Peyer's patch (tissue), 4 donors: ENCODE data around the gene STK36.

Experiments
- POLR2A ChIP-seq, 2 donors: fragments of 450-650 bp; IDR thresholded peaks; one replicate each; pipeline ENCODE4 v1.5.1; 2017; ENCODE audit warnings: antibody characterized with exemption in 2 of 2, mild to moderate bottlenecking in 2 of 2, moderate library complexity in 2 of 2
- TF ChIP-seq, protein P1 (sequence below), 6 experiments: fragments of 450-650 bp in 4 of 6; fragments of 200-600 bp in 2 of 6; sonication (generic) in 1 of 6; IDR thresholded peaks; one replicate each; pipeline ENCODE4 v1.5.1; 2017 to 2019; ENCODE audit warnings: antibody characterized with exemption in 6 of 6, mild to moderate bottlenecking in 3 of 6, moderate library complexity in 1 of 6

DNA sequence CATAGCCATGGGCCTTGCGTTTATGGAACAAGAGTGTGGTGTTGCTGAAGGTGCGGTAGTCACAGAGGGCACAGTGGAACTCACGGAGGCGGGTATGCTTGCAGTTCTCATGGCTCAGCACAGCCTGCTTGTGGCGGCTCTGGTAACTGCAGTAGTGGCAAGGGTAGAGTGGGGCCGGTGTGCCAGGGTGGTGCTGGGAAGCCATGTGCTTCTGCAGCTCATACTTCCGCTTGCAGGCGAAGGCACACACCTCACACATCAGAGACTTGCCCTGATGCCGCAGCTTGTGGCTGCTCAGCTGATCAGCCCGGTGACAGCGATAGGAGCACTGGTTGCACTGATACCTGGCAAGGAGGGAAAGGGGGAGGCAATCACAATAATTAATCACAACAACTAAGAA is 27.2 kb upstream of the STK36 start:
- TF ChIP-seq, protein P1, sequence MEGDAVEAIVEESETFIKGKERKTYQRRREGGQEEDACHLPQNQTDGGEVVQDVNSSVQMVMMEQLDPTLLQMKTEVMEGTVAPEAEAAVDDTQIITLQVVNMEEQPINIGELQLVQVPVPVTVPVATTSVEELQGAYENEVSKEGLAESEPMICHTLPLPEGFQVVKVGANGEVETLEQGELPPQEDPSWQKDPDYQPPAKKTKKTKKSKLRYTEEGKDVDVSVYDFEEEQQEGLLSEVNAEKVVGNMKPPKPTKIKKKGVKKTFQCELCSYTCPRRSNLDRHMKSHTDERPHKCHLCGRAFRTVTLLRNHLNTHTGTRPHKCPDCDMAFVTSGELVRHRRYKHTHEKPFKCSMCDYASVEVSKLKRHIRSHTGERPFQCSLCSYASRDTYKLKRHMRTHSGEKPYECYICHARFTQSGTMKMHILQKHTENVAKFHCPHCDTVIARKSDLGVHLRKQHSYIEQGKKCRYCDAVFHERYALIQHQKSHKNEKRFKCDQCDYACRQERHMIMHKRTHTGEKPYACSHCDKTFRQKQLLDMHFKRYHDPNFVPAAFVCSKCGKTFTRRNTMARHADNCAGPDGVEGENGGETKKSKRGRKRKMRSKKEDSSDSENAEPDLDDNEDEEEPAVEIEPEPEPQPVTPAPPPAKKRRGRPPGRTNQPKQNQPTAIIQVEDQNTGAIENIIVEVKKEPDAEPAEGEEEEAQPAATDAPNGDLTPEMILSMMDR (IDR thresholded peaks at IDR 0.05), result no peak
- no peak for TF ChIP-seq POLR2A (IDR thresholded peaks at IDR 0.05)
